ENCODE measurements around the gene LSM6.
A peak's percentile ranks its signal among the peaks of the same experiment; 100 is the strongest.

LSM6 gene

DNA sequence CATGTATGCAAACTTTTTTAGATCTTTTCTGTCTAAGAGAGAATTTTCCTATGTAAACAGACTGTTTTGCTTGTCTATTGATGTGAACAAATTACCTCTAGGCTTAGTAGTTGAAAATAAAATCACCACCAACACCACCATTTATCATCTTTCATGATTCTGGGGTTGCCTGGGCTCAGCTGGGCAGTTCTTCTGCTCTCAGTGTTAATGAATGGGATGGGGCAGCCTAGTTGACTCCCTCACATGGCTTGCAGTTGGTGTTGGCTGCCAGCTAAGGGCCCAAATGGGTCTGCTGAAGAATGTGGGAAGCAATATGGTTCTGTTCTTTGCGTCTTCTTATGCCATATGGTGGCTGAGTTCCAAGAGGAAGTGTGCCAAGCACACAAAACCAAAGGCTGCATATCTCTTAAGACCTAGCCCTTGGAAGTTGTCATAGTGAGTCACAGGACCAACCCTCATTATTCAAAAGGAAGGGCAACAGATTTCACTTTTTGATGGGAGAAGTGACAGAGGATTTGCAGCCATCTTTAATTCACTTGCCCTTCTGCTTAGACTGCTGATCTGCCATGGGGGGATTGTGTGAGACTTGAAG, 56.7 kb downstream of the LSM6 start:
- H3K36me3 ChIP-seq: no peaks in the 10 kb centered on the region
- peak overlapping the region in 4 of 11 experiments; percentile 3 to 60 (median 48); a peak in 8 of 22 replicates for H3K27ac ChIP-seq
- H3K4me1 ChIP-seq: peaks cover 11 to 50% (median 27%) of the 10 kb centered on the region in 10 experiments
- H3K9ac ChIP-seq: no peak overlapping the region; a peak in 1 of 22 replicates
- H3K9me3 ChIP-seq (replicated peaks in 1 of 11): peaks cover 0 to 22% (median 0%) of the 10 kb centered on the region in 11 experiments; a peak in 7 of 22 replicates
- no peak for TF ChIP-seq Cebpa-rat (IDR thresholded peaks at IDR 0.05)
- no peak overlapping the region for H3K4me3 ChIP-seq
- no peaks in the 10 kb centered on the region for H4K20me1 ChIP-seq
- H3K27me3 ChIP-seq: no peaks in the 10 kb centered on the region
- peak overlapping the region in 5 of 11 experiments; percentile 37 to 51 (median 41); a peak in 9 of 22 replicates for H3K4me2 ChIP-seq

DNA sequence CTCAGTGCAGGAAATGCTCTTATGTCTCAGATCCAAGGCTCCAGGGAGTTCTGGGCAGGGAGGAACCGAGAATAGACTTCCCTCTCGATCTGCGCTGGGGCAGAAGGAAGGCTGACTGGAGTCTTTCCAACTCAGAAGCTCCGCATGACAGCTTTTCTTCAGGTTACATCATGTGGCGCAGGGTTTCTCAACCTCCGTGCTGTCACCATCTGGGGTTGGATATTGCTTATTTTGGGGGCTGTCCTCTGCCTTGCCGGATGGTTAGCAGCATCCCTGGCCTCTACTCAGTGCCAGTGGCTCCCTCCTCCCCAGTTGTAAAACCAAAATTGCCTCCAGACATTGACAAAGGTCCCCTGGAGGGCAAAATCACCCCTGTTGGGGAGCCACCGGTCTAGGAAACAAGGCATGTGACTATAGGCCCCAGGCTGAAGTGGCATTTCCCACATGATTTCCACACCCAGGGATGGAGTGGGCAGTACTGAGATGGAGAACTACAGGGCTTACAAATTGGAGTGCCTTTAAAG, 60.2 kb downstream of the LSM6 start:
- H3K36me3 ChIP-seq: no peaks in the 10 kb centered on the region
- H3K4me1 ChIP-seq: peaks cover 11 to 69% (median 27%) of the 10 kb centered on the region in 10 experiments
- H4K20me1 ChIP-seq: no peaks in the 10 kb centered on the region
- H3K9me3 ChIP-seq (replicated peaks in 1 of 11): peaks cover 0 to 21% (median 0%) of the 10 kb centered on the region in 11 experiments; a peak in 7 of 22 replicates
- H3K27me3 ChIP-seq: no peaks in the 10 kb centered on the region
- peak overlapping the region; percentile 50 to 92 (median 73) for H3K27ac ChIP-seq
- peak; percentile 47 to 84 (median 71); a peak in 18 of 22 replicates for TF ChIP-seq Cebpa-rat (IDR thresholded peaks at IDR 0.05)
- H3K9ac ChIP-seq: peak overlapping the region in 9 of 11 experiments; percentile 25 to 72 (median 57); a peak in 15 of 22 replicates
- peak overlapping the region; percentile 48 to 81 (median 68) for H3K4me2 ChIP-seq
- H3K4me3 ChIP-seq: 0 out of 20 replicates have a peak overlapping the region, but pooled peaks of 1 of the 10 experiments have one; percentile 29

DNA sequence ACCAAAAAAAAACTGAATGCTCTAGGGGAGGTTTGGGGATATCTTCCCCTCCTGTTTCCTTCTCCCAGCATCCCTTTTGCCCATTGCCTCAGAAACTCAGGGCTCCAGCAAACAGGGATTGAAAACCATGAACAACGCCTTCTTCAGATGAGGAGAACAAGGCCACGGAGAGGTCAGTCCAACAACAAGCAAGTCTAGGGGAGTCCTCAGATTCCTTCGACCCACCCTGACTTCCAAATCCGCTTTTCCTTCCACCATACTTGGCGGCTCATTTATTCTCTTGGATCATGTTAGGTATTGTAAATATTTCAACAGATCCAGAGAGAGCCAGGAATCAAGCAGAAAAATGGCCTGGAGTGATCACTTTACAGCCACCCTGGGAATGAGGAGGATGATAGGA, 60.7 kb downstream of the LSM6 start:
- peaks cover 11 to 73% (median 28%) of the 10 kb centered on the region in 10 experiments for H3K4me1 ChIP-seq
- no peaks in the 10 kb centered on the region for H3K27me3 ChIP-seq
- H3K36me3 ChIP-seq: no peaks in the 10 kb centered on the region
- TF ChIP-seq Cebpa-rat (IDR thresholded peaks at IDR 0.05): no peak
- H3K27ac ChIP-seq: peak overlapping the region; percentile 50 to 92 (median 73)
- H3K9me3 ChIP-seq (replicated peaks in 1 of 11): peaks cover 0 to 16% (median 0%) of the 10 kb centered on the region in 11 experiments; a peak in 7 of 22 replicates
- peak overlapping the region; percentile 48 to 81 (median 68) for H3K4me2 ChIP-seq
- 0 out of 20 replicates have a peak overlapping the region, but pooled peaks of 1 of the 10 experiments have one; percentile 29 for H3K4me3 ChIP-seq
- peak overlapping the region in 9 of 11 experiments; percentile 25 to 72 (median 57); a peak in 15 of 22 replicates for H3K9ac ChIP-seq
- no peaks in the 10 kb centered on the region for H4K20me1 ChIP-seq

DNA sequence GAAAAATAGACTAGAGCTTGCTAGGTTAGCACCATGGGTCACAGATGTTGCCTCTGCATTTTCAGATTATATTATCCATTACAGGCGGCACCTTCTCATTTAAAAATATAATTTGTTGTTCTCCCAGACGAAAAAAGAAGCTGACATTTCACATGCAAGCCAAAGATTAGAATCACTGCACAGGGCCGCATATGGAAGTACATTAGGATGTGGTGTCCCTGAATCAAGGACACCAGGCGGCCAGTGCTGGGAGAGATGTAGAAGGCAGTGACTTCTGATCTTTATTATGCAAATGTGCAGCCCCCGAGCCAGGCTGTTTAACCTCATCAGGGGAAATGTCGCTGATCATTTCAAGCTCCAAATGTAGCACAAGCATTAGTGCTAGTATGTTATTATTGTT, 61.6 kb downstream of the LSM6 start:
- Histone ChIP-seq H3K4me3 (no peak overlapping the region), H3K9me3 (replicated peaks in 1 of 11) (peaks cover 0 to 8% (median 0%) of the 10 kb centered on the region in 11 experiments; a peak in 7 of 22 replicates)
- TF ChIP-seq Cebpa-rat (IDR thresholded peaks at IDR 0.05): no peak

DNA sequence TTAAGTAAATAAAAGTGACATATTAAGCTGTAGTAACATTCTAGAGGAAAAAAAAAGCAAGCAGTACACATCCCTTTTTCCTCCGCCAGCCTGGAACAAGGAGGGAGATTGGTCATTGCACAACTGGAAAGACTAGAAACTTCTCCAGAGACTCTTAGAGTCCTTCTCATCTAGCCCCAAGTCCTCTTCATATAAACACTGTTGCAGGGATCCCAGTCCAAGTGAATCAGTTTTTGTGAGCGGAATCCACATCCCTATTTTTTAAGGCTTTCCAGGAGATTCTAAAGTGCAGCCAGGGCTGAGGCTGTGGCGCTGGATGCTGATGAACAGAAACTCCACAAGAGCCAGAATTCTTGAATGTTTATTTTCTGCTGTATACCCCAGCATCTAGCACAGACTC, 62.6 kb downstream of the LSM6 start:
- Histone ChIP-seq H3K27ac (no peak overlapping the region), H3K36me3 (no peaks in the 10 kb centered on the region), H4K20me1 (no peaks in the 10 kb centered on the region), H3K9me3 (replicated peaks in 1 of 11) (no peaks in the 10 kb centered on the region), H3K9ac (no peak overlapping the region), H3K4me3 (no peak overlapping the region), H3K4me2 (peak overlapping the region in 2 of 11 experiments; percentile 67 to 81; a peak in 4 of 22 replicates), H3K4me1 (peaks cover 11 to 83% (median 36%) of the 10 kb centered on the region in 10 experiments), H3K27me3 (no peaks in the 10 kb centered on the region)
- TF ChIP-seq Cebpa-rat (IDR thresholded peaks at IDR 0.05): no peak

More for the DNA sequence above, 61.6 kb downstream of the LSM6 start:
- Histone ChIP-seq H3K4me1 (peaks cover 11 to 81% (median 36%) of the 10 kb centered on the region in 10 experiments), H3K27me3 (no peaks in the 10 kb centered on the region), H3K27ac (peak overlapping the region in 4 of 11 experiments; percentile 73 to 92 (median 78); a peak in 6 of 22 replicates), H3K36me3 (no peaks in the 10 kb centered on the region), H4K20me1 (no peaks in the 10 kb centered on the region), H3K9ac (no peak overlapping the region), H3K4me2 (peak overlapping the region in 4 of 11 experiments; percentile 67 to 81 (median 70); a peak in 7 of 22 replicates)

Measured in BLaER1 treated with 17β-estradiol and CSF1 and Interleukin-3, amounts not matched to agents 10 nM and 100 nM (cell line).